Sigmoid colon (tissue), 7 donors: ENCODE data around the gene NCKAP5. TPM values are rescaled to one million over a fixed set of nuclear protein-coding genes. Genes with fewer than 3 reads are reported as not detected.

ENCODE experiments used
- DNase-seq: peaks from one replicate; pipeline ENCODE4 v3.0.0-alpha.2; 2019
- H3K27ac ChIP-seq, 4 donors: fragments of 200-600 bp; sonication (generic); one replicate each; pipeline ENCODE4 v1.5.1; 2016 to 2019; ENCODE audit warnings: mild to moderate bottlenecking in 1 of 4
- H3K27me3 ChIP-seq, 3 donors: fragments of 200-600 bp; sonication (generic); one replicate each; pipeline ENCODE4 v1.5.1; 2019; ENCODE audit warnings: mild to moderate bottlenecking in 1 of 3
- H3K36me3 ChIP-seq, 4 donors: fragments of 200-600 bp; sonication (generic); one replicate each; pipeline ENCODE4 v1.5.1; 2016 to 2019
- H3K4me1 ChIP-seq, 4 donors: fragments of 200-600 bp; sonication (generic); one replicate each; pipeline ENCODE4 v1.5.1; 2017 to 2019
- H3K4me3 ChIP-seq, 4 donors: fragments of 200-600 bp; sonication (generic); one replicate each; pipeline ENCODE4 v1.5.1; 2017 to 2019; ENCODE audit warnings: mild to moderate bottlenecking in 2 of 4, moderate library complexity in 1 of 4
- H3K9me3 ChIP-seq, 4 donors: fragments of 200-600 bp in 3 of 4; sonication (generic) in 3 of 4; one replicate each; pipeline versions ENCODE4 v1.5.1 to v1.6.1; 2013 to 2019
- EP300 ChIP-seq, 4 donors: sonication (generic); formaldehyde crosslinking; IDR thresholded peaks; one replicate each; pipeline ENCODE4 v1.6.1; 2017; ENCODE audit warnings: antibody characterized with exemption in 4 of 4
- POLR2A ChIP-seq, 2 donors: fragments of 450-650 bp; IDR thresholded peaks; one replicate each; pipeline ENCODE4 v1.6.1; 2016; ENCODE audit warnings: antibody characterized with exemption in 2 of 2, mild to moderate bottlenecking in 2 of 2, moderate library complexity in 2 of 2
- POLR2AphosphoS5 ChIP-seq, 4 donors: sonication (generic); formaldehyde crosslinking; IDR thresholded peaks; one replicate each; pipeline ENCODE4 v1.6.1; 2017; ENCODE audit warnings: antibody characterized with exemption in 4 of 4
- WGBS, 2 donors: extraction: QIAGEN DNeasy Blood & Tissue Kit; methylation state at CpG; one replicate each; pipeline ENCODE4 v1.1.7; 2013; 5-methylcytosine and 5-hydroxymethylcytosine counted together
- intact Hi-C: fragments of 100-400 bp; cut with DNase I; formaldehyde crosslinking; loops from one replicate; pipeline ENCODE4 v1.15.1; 2023
- polyA plus RNA-seq, 3 donors: library from polyadenylated mRNA; stranded (reverse); fragments of 200-250 nt; gene quantifications; one replicate each; pipeline ENCODE4 v1.2.3, GENCODE V29; 2013
- total RNA-seq, 4 donors: library from RNA; depleted of rRNA; stranded (reverse); fragments of >200 nt; gene quantifications; one replicate each; pipeline ENCODE4 v1.1.0, GENCODE V29; 2016
- TF ChIP-seq, protein P1 (sequence below), 4 experiments: fragments of 450-650 bp in 3 of 4; fragments of 200-600 bp in 1 of 4; IDR thresholded peaks; one replicate each; pipeline ENCODE4 v1.5.1; 2016 to 2019; ENCODE audit warnings: antibody characterized with exemption in 4 of 4, mild to moderate bottlenecking in 3 of 4, moderate library complexity in 2 of 4
- donor health status: healthy with polysubstance abuse.
- donor health status: Bipolar disorder and iron deficiency.
- donor health status: healthy.

The NCKAP5 gene
- total and polyA plus RNA-seq, 7 donors: under 0.01 to 3.7 (median 0.60) TPM

- H3K4me3 ChIP-seq: no peak overlapping the region
- H3K9me3 ChIP-seq: no peaks in the 10 kb centered on the region
- intact Hi-C loops: no loop called here
- H3K27me3 ChIP-seq: no peaks in the 10 kb centered on the region
- H3K36me3 ChIP-seq: no peaks in the 10 kb centered on the region
- WGBS, 2 donors: 86 to 88% methylated on average over 5 of the region's 5 CpGs
- TF ChIP-seq POLR2A (IDR thresholded peaks at IDR 0.05): no peak
- TF ChIP-seq POLR2AphosphoS5 (IDR thresholded peaks at IDR 0.05): no peak
- no peak for TF ChIP-seq EP300 (IDR thresholded peaks at IDR 0.05)
- TF ChIP-seq, protein P1, sequence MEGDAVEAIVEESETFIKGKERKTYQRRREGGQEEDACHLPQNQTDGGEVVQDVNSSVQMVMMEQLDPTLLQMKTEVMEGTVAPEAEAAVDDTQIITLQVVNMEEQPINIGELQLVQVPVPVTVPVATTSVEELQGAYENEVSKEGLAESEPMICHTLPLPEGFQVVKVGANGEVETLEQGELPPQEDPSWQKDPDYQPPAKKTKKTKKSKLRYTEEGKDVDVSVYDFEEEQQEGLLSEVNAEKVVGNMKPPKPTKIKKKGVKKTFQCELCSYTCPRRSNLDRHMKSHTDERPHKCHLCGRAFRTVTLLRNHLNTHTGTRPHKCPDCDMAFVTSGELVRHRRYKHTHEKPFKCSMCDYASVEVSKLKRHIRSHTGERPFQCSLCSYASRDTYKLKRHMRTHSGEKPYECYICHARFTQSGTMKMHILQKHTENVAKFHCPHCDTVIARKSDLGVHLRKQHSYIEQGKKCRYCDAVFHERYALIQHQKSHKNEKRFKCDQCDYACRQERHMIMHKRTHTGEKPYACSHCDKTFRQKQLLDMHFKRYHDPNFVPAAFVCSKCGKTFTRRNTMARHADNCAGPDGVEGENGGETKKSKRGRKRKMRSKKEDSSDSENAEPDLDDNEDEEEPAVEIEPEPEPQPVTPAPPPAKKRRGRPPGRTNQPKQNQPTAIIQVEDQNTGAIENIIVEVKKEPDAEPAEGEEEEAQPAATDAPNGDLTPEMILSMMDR (IDR thresholded peaks at IDR 0.05): no peak
- no peak for DNase-seq
- H3K27ac ChIP-seq: no peak overlapping the region
- H3K4me1 ChIP-seq: peaks cover 0 to 8% (median 3%) of the 10 kb centered on the region in 4 donors
Measured at GRCh38 chr2:132979339-132980093, 588.7 kb downstream of the NCKAP5 start.

GRCh38 chr2:132978840-132979239 lies 589.4 kb downstream of the NCKAP5 start:
- WGBS, 2 donors: 80 to 88% methylated on average over 6 of the region's 6 CpGs
- no peaks in the 10 kb centered on the region for H3K36me3 ChIP-seq
- H3K9me3 ChIP-seq: no peaks in the 10 kb centered on the region
- TF ChIP-seq EP300 (IDR thresholded peaks at IDR 0.05): no peak
- no peak overlapping the region for H3K27ac ChIP-seq
- H3K4me3 ChIP-seq: no peak overlapping the region
- peaks cover 0 to 15% (median 3%) of the 10 kb centered on the region in 4 donors for H3K4me1 ChIP-seq
- intact Hi-C loops: no loop called here
- DNase-seq: no peak
- no peaks in the 10 kb centered on the region for H3K27me3 ChIP-seq

GRCh38 chr2:132977812-132978529 lies 590.3 kb downstream of the NCKAP5 start:
- TF ChIP-seq, protein P1 (IDR thresholded peaks at IDR 0.05): no peak
- no peak for TF ChIP-seq POLR2A (IDR thresholded peaks at IDR 0.05)
- no peak for TF ChIP-seq EP300 (IDR thresholded peaks at IDR 0.05)
- TF ChIP-seq POLR2AphosphoS5 (IDR thresholded peaks at IDR 0.05): no peak
- Histone ChIP-seq H3K4me3 (no peak overlapping the region), H3K9me3 (no peaks in the 10 kb centered on the region), H3K36me3 (no peaks in the 10 kb centered on the region), H3K27me3 (no peaks in the 10 kb centered on the region), H3K4me1 (peaks cover 0 to 18% (median 3%) of the 10 kb centered on the region in 4 donors), H3K27ac (no peak overlapping the region)
- 82 to 84% methylated on average over 4 of the region's 4 CpGs for WGBS, 2 donors
- intact Hi-C loops: no loop called here
- no peak for DNase-seq

GRCh38 chr2:132975193-132976105 lies 592.8 kb downstream of the NCKAP5 start:
- Histone ChIP-seq H3K9me3 (no peaks in the 10 kb centered on the region), H3K4me1 (peaks cover 0 to 18% (median 3%) of the 10 kb centered on the region in 4 donors), H3K27ac (no peak overlapping the region), H3K36me3 (no peaks in the 10 kb centered on the region), H3K27me3 (no peaks in the 10 kb centered on the region), H3K4me3 (no peak overlapping the region)
- TF ChIP-seq POLR2AphosphoS5 (IDR thresholded peaks at IDR 0.05): no peak
- no peak for TF ChIP-seq EP300 (IDR thresholded peaks at IDR 0.05)
- TF ChIP-seq, protein P1 (IDR thresholded peaks at IDR 0.05): no peak
- no peak for TF ChIP-seq POLR2A (IDR thresholded peaks at IDR 0.05)
- no peak for DNase-seq
- WGBS, 2 donors: 81 to 84% methylated on average over 5 of the region's 5 CpGs
- intact Hi-C loops: no loop called here
